Smooth muscle cell (in vitro differentiated cells): ENCODE measurements around the gene NKAIN2. TPM values are rescaled to one million over a fixed set of nuclear protein-coding genes. Genes with fewer than 3 reads are reported as not detected.

Experiments
- DNase-seq: peaks from one replicate; lab custom pipeline; 2025; ENCODE audit not compliant: unreplicated experiment; lab: John Stamatoyannopoulos, UW
- H2AFZ ChIP-seq: fragments of 200-600 bp; sonication (generic); 2 replicates; pipeline ENCODE4 v1.6.0; 2016; ENCODE audit warnings: antibody characterized with exemption, low read depth, mild to moderate bottlenecking
- H3F3A ChIP-seq: fragments of 200-600 bp; sonication (generic); 2 replicates; pipeline ENCODE4 v1.6.0; 2017; ENCODE audit warnings: antibody characterized with exemption, low read depth
- H3K27ac ChIP-seq: fragments of 200-600 bp; sonication (generic); 2 replicates; pipeline ENCODE4 v1.5.1; 2016; ENCODE audit warnings: low read depth, mild to moderate bottlenecking
- H3K27me3 ChIP-seq: fragments of 200-600 bp; sonication (generic); 2 replicates; pipeline ENCODE4 v1.6.1; 2016; ENCODE audit warnings: low read depth, mild to moderate bottlenecking
- H3K36me3 ChIP-seq: fragments of 200-600 bp; sonication (generic); 2 replicates; pipeline ENCODE4 v1.5.1; 2016; ENCODE audit warnings: low read depth
- H3K4me1 ChIP-seq: fragments of 200-600 bp; sonication (generic); 2 replicates; pipeline ENCODE4 v1.5.1; 2016; ENCODE audit warnings: low read depth
- H3K4me2 ChIP-seq: fragments of 200-600 bp; sonication (generic); 2 replicates; pipeline ENCODE4 v1.6.0; 2016; ENCODE audit warnings: mild to moderate bottlenecking
- H3K4me3 ChIP-seq: fragments of 200-600 bp; sonication (generic); 2 replicates; pipeline ENCODE4 v1.5.1; 2016; ENCODE audit warnings: mild to moderate bottlenecking
- H3K79me2 ChIP-seq: fragments of 200-600 bp; sonication (generic); 2 replicates; pipeline ENCODE4 v1.6.0; 2016; ENCODE audit warnings: low read depth, mild to moderate bottlenecking
- H3K9ac ChIP-seq: fragments of 200-600 bp; sonication (generic); 2 replicates; pipeline ENCODE4 v1.6.0; 2016; ENCODE audit warnings: low read depth
- H3K9me3 ChIP-seq: fragments of 200-600 bp; sonication (generic); replicated peaks from 2 replicates; pipeline ENCODE4 v1.5.1; 2016; ENCODE audit warnings: low read depth
- H4K20me1 ChIP-seq: fragments of 200-600 bp; sonication (generic); 2 replicates; pipeline ENCODE4 v1.6.0; 2016; ENCODE audit warnings: low read depth
- WGBS: methylation state at CpG from one replicate; pipeline ENCODE4 v1.1.7; 2016; ENCODE audit warnings: low lambda C conversion rate; 5-methylcytosine and 5-hydroxymethylcytosine counted together
- polyA plus RNA-seq: library from polyadenylated mRNA; unstranded; fragments of >200 nt; fragmentation: Nextera tagmentation; extraction: Ambion mirVana; gene quantifications from 2 replicates; pipeline ENCODE4 v1.2.1, GENCODE V29; 2016
- total RNA-seq: library from RNA; depleted of rRNA; stranded (reverse); fragments of >200 nt; gene quantifications from 2 replicates; pipeline ENCODE4 v1.2.3, GENCODE V29; 2014
- TF ChIP-seq, protein P1 (sequence below): fragments of 200-600 bp; sonication (generic); IDR thresholded peaks from 2 replicates; pipeline ENCODE4 v1.5.1; 2017; ENCODE audit warnings: borderline replicate concordance, mild to moderate bottlenecking, antibody characterized with exemption; ENCODE audit not compliant: insufficient read depth, poor library complexity, severe bottlenecking

NKAIN2 gene
- total and polyA plus RNA-seq, 2 experiments from 2014 or later = 0.09 TPM; not detected in 1

DNA sequence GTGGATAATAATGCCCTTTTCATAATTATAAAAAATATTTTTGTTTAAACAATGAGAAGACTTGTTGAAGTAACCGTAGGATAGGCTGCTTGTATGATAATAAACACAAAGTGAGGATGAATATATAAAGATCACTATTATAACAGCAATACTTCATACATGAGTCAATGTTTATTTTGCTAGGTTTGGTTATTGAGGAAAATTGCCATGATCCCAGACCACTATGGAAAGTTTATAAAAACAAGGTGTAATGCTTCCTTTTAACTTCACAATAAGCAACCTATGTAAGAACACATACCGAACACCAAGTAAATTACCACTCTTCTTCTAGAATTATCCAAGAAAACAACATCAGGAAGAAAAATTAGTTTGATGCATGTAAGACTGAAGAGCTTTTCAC is 663.3 kb downstream of the NKAIN2 start:
- TF ChIP-seq, protein P1, sequence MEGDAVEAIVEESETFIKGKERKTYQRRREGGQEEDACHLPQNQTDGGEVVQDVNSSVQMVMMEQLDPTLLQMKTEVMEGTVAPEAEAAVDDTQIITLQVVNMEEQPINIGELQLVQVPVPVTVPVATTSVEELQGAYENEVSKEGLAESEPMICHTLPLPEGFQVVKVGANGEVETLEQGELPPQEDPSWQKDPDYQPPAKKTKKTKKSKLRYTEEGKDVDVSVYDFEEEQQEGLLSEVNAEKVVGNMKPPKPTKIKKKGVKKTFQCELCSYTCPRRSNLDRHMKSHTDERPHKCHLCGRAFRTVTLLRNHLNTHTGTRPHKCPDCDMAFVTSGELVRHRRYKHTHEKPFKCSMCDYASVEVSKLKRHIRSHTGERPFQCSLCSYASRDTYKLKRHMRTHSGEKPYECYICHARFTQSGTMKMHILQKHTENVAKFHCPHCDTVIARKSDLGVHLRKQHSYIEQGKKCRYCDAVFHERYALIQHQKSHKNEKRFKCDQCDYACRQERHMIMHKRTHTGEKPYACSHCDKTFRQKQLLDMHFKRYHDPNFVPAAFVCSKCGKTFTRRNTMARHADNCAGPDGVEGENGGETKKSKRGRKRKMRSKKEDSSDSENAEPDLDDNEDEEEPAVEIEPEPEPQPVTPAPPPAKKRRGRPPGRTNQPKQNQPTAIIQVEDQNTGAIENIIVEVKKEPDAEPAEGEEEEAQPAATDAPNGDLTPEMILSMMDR = no peak
- Histone ChIP-seq H3K4me2 (no peak overlapping the region), H3K36me3 (no peaks in the 10 kb centered on the region), H3F3A (no peaks in the 10 kb centered on the region), H3K9ac (no peak overlapping the region), H2AFZ (no peak overlapping the region), H3K27me3 (no peaks in the 10 kb centered on the region), H3K4me3 (no peak overlapping the region), H4K20me1 (no peaks in the 10 kb centered on the region), H3K4me1 (no peaks in the 10 kb centered on the region), H3K9me3 (no peaks in the 10 kb centered on the region), H3K79me2 (no peaks in the 10 kb centered on the region), H3K27ac (no peak overlapping the region)
- WGBS = 94% methylated on average over 2 of the region's 2 CpGs
- no peak for DNase-seq

DNA sequence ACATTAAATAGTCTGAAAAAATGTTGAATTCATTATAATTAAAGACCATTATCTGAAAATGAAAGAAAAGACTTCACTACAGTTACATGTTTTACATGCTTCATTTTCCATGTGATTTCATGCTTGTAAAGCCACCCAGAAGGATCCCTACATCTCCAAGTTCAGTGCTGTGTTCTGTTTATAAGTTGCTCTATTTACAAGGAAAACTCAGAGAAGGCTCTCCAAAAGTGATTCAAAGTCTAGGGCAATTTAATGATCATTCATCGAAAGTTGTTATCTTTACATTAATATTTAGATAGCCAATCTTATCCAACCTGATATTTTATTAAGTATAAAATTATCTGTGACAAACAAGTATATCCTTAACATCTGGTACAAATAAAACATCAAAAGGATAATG is 663.7 kb downstream of the NKAIN2 start:
- H3K4me2 ChIP-seq = no peak overlapping the region
- H3K79me2 ChIP-seq = no peaks in the 10 kb centered on the region
- H3K27me3 ChIP-seq = no peaks in the 10 kb centered on the region
- TF ChIP-seq, protein P1 = no peak
- no peak overlapping the region for H3K27ac ChIP-seq
- no peak overlapping the region for H3K4me3 ChIP-seq
- no peaks in the 10 kb centered on the region for H3K36me3 ChIP-seq
- H4K20me1 ChIP-seq = no peaks in the 10 kb centered on the region
- 89% methylated on average over 1 of the region's 1 CpG for WGBS
- H2AFZ ChIP-seq = no peak overlapping the region
- DNase-seq = no peak
- H3K9ac ChIP-seq = no peak overlapping the region
- no peaks in the 10 kb centered on the region for H3K9me3 ChIP-seq
- H3K4me1 ChIP-seq = no peaks in the 10 kb centered on the region
- no peaks in the 10 kb centered on the region for H3F3A ChIP-seq

DNA sequence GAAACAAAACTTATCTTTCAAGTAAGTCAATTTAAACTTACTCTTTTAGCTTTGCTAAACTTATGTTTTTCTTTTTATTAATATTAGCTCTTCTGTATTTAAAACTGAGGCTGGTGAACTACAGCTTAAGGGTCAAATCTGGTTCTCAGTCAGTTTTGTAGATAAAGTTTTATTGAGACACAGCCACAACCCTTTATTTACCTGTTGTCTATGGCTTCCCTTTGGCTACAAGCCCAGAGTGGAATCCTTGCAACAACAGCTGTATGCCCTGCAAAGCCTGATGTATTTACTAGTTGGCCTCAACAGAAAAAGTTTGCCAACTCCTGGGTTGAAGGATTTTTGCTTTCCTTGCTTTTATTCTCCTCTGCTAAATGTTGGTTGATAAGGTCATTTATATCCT is 667.1 kb downstream of the NKAIN2 start:
- no peak overlapping the region for H2AFZ ChIP-seq
- no peak overlapping the region for H3K4me2 ChIP-seq
- no peak overlapping the region for H3K4me3 ChIP-seq
- H3F3A ChIP-seq = no peaks in the 10 kb centered on the region
- no peaks in the 10 kb centered on the region for H3K79me2 ChIP-seq
- H3K9me3 ChIP-seq = no peaks in the 10 kb centered on the region
- no peaks in the 10 kb centered on the region for H3K27me3 ChIP-seq
- TF ChIP-seq, protein P1 = no peak
- no peaks in the 10 kb centered on the region for H4K20me1 ChIP-seq
- no peaks in the 10 kb centered on the region for H3K4me1 ChIP-seq
- no peaks in the 10 kb centered on the region for H3K36me3 ChIP-seq
- DNase-seq = no peak
- H3K9ac ChIP-seq = no peak overlapping the region
- no peak overlapping the region for H3K27ac ChIP-seq

DNA sequence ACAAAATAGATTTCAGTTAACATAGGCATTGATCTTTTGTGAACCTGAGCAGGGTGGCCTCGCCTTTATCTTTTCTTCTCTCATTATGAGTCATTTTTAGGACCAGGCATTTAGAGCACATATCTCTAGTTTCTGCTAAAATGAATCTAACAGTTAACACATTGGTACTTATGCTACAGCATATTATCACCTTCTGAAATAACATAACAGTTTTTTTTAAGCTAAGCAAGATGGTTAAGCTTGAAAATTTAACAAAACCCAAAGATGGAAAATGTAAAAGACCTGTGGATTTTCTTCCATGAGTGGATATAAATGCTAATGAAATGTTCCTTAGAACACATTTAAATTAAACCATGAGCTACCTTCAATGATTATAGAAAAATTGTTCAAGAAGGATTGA is 671.5 kb downstream of the NKAIN2 start:
- Histone ChIP-seq H3K36me3 (no peaks in the 10 kb centered on the region), H4K20me1 (no peaks in the 10 kb centered on the region), H3K79me2 (no peaks in the 10 kb centered on the region), H3F3A (no peaks in the 10 kb centered on the region), H3K27ac (no peak overlapping the region), H3K4me1 (no peaks in the 10 kb centered on the region), H2AFZ (no peak overlapping the region), H3K27me3 (no peaks in the 10 kb centered on the region), H3K4me2 (no peak overlapping the region), H3K4me3 (no peak overlapping the region), H3K9ac (no peak overlapping the region), H3K9me3 (no peaks in the 10 kb centered on the region)
- 69% methylated on average over 1 of the region's 1 CpG for WGBS
- TF ChIP-seq, protein P1 = no peak
- no peak for DNase-seq
